GM13977 (cell line): ENCODE data around the gene SPATA13.

Experiments used
- DNase-seq: peaks from one replicate; pipeline ENCODE4 v3.0.0; 2012; ENCODE audit warnings: low spot score
- CTCF ChIP-seq: IDR thresholded peaks from 2 replicates; pipeline ENCODE4 v1.5.1; 2012; ENCODE audit warnings: mild to moderate bottlenecking, control low read depth; ENCODE audit not compliant: insufficient read depth; ENCODE audit errors: extremely low read depth, missing control alignments
- in situ Hi-C: fragments of 300-500 bp; cut with MboI; formaldehyde crosslinking; loops from one replicate; pipeline ENCODE4 v1.12.0; 2022; ENCODE audit warnings: low sequenced_read_pairs, low pct_unique_long_range_greater_than_20kb, mixed read lengths, inconsistent platforms; ENCODE audit not compliant: unreplicated experiment

The SPATA13 gene

GRCh38 chr13:24222756-24223155, 62.2 kb downstream of the SPATA13 start:
- no peak for TF ChIP-seq CTCF
- in situ Hi-C loops: loop anchor here (25.0 kb wide), 2 partner anchors 185 to 310 kb away; no protein-coding TSS in a partner anchor
- DNase-seq: no peak

GRCh38 chr13:24223341-24224231, 63.1 kb downstream of the SPATA13 start:
- DNase-seq: peak; percentile 36
- TF ChIP-seq CTCF: no peak
- in situ Hi-C loops: loop anchor here (25.0 kb wide), 2 partner anchors 186 to 311 kb away; no protein-coding TSS in a partner anchor

- no peak for DNase-seq
- in situ Hi-C loops: loop anchor here (25.0 kb wide), 2 partner anchors 187 to 312 kb away; no protein-coding TSS in a partner anchor
- no peak for TF ChIP-seq CTCF
Measured at GRCh38 chr13:24224232-24224680, 63.7 kb downstream of the SPATA13 start.

GRCh38 chr13:24225062-24225461, 64.5 kb downstream of the SPATA13 start:
- DNase-seq: no peak
- in situ Hi-C loops: no loop called here
- no peak for TF ChIP-seq CTCF

- no peak for DNase-seq
- in situ Hi-C loops: no loop called here
- no peak for TF ChIP-seq CTCF
Measured at GRCh38 chr13:24225930-24226329, 65.4 kb downstream of the SPATA13 start.

GRCh38 chr13:24226762-24227161, 66.2 kb downstream of the SPATA13 start:
- no peak for DNase-seq
- in situ Hi-C loops: no loop called here
- TF ChIP-seq CTCF: no peak
